HepG2 (cell line): ENCODE measurements around the gene DCAF8L1. TPM values are rescaled to one million over a fixed set of nuclear protein-coding genes. Genes with fewer than 3 reads are reported as not detected.

Source experiments
- ATAC-seq: fragments of 200-7000 bp; cut with Tn5 transposase; 3 replicates; pipeline ENCODE4 v1.9.1; 2020; ENCODE audit warnings: mild to moderate bottlenecking, moderate library complexity
- BruUV-seq: library from RNA; stranded (reverse); fragments of 400-500 nt; replicated peaks from 2 replicates; lab custom pipeline; 2021; lab: Mats Ljungman, UMichigan
- CTCF ChIA-PET: fragments of 300-600 bp; formaldehyde crosslinking; extraction: SDS; loops from one replicate; lab custom pipeline; 2021; ENCODE audit warnings: low total read pairs, inconsistent platforms, low intra/inter-chr PET ratio; lab: Yijun Ruan, JAX
- POLR2A ChIA-PET: fragments of 350-600 bp; sonication (Branson Sonifier 250); formaldehyde crosslinking; loops from one replicate; lab custom pipeline; 2020; ENCODE audit warnings: antibody characterized with exemption, inconsistent platforms; lab: Yijun Ruan, JAX
- DNase-seq: peaks from one replicate; pipeline ENCODE4 v3.0.0-alpha.2; 2015; ENCODE audit warnings: low spot score
- FAIRE-seq: peaks from 3 replicates; lab custom pipeline; 2011; peaks lifted over from hg19 to GRCh38; lab: Jason Lieb, UNC
- H2AFZ ChIP-seq: one replicate; pipeline ENCODE4 v1.6.1; 2011; ENCODE audit warnings: low read length, inconsistent platforms
- H3K27ac ChIP-seq: fragments of 300-600 bp; 3 replicates; pipeline ENCODE4 v1.8.0; 2011; ENCODE audit warnings: mixed run types, mild to moderate bottlenecking, mixed read lengths, low read length, inconsistent platforms; ENCODE audit not compliant: insufficient read depth; ENCODE audit errors: extremely low read length
- H3K27me3 ChIP-seq, 2 experiments: fragments of 200-600 bp in 1 of 2; 2 replicates in 1 of 2; 3 replicates in 1 of 2; pipeline versions ENCODE4 v1.6.0 to v1.8.0; 2011; ENCODE audit warnings: low read length in 2 of 2, mild to moderate bottlenecking in 2 of 2, moderate library complexity in 2 of 2, inconsistent platforms in 1 of 2; ENCODE audit not compliant: insufficient read depth in 2 of 2, control insufficient read depth in 1 of 2
- H3K36me3 ChIP-seq, 2 experiments: fragments of 200-600 bp in 1 of 2; replicated peaks in 1 of 2; 2 replicates in 1 of 2; 3 replicates in 1 of 2; pipeline versions ENCODE4 v1.5.1 to v1.8.0; 2011; ENCODE audit warnings: low read length in 2 of 2, inconsistent platforms in 1 of 2; ENCODE audit not compliant: insufficient read depth in 2 of 2, control insufficient read depth in 1 of 2
- H3K4me1 ChIP-seq: 2 replicates; pipeline ENCODE4 v1.5.1; 2012; ENCODE audit warnings: low read length, inconsistent platforms; ENCODE audit not compliant: insufficient read depth
- H3K4me2 ChIP-seq: 2 replicates; pipeline ENCODE4 v1.6.0; 2011; ENCODE audit warnings: low read depth, low read length, inconsistent platforms
- H3K4me3 ChIP-seq, 3 experiments: fragments of 200-600 bp in 1 of 3; sonication (generic), shearing (Covaris generic) in 1 of 3; replicated peaks in 1 of 3; 2 replicates each; pipeline ENCODE4 v1.5.1; 2011 to 2016; ENCODE audit warnings: low read length in 3 of 3, inconsistent platforms in 2 of 3, low read depth in 2 of 3, mild to moderate bottlenecking in 2 of 3, control low read depth in 1 of 3, mixed read lengths in 1 of 3; ENCODE audit not compliant: insufficient read depth in 1 of 3
- H3K79me2 ChIP-seq: one replicate; pipeline ENCODE4 v1.6.1; 2011; ENCODE audit warnings: low read length, inconsistent platforms; ENCODE audit not compliant: insufficient read depth
- H3K9ac ChIP-seq: 2 replicates; pipeline ENCODE4 v1.6.0; 2011; ENCODE audit warnings: mild to moderate bottlenecking, low read depth, low read length, inconsistent platforms; ENCODE audit not compliant: insufficient read depth
- H3K9me3 ChIP-seq: 2 replicates; pipeline ENCODE4 v1.5.1; 2012; ENCODE audit warnings: mild to moderate bottlenecking, low read length
- H4K20me1 ChIP-seq: 2 replicates; pipeline ENCODE4 v1.6.0; 2011; ENCODE audit warnings: inconsistent platforms, mild to moderate bottlenecking, low read length, moderate library complexity; ENCODE audit not compliant: insufficient read depth
- ARID2 ChIP-seq: sonication (generic); formaldehyde crosslinking; IDR thresholded peaks from 2 replicates; pipeline ENCODE4 v1.8.1; 2022; ENCODE audit warnings: mild to moderate bottlenecking, missing genetic modification reagents, borderline replicate concordance
- ARID4A ChIP-seq: sonication (generic); formaldehyde crosslinking; IDR thresholded peaks from 2 replicates; pipeline ENCODE4 v1.5.0; 2020; ENCODE audit warnings: mild to moderate bottlenecking, missing genetic modification reagents, borderline replicate concordance
- ARNT2 ChIP-seq: sonication (generic); formaldehyde crosslinking; IDR thresholded peaks from 2 replicates; pipeline ENCODE4 v1.8.0; 2022; ENCODE audit warnings: mild to moderate bottlenecking, low read depth, missing genetic modification reagents, moderate library complexity
- ARNTL ChIP-seq: sonication (generic); formaldehyde crosslinking; IDR thresholded peaks from 2 replicates; pipeline ENCODE4 v1.4.0; 2020; ENCODE audit warnings: mild to moderate bottlenecking, missing genetic modification reagents
- BCL3 ChIP-seq: sonication (generic); formaldehyde crosslinking; IDR thresholded peaks from 2 replicates; pipeline ENCODE4 v1.5.1; 2020; ENCODE audit warnings: mild to moderate bottlenecking, missing genetic modification reagents, moderate library complexity
- DNMT3B ChIP-seq: conservative IDR thresholded peaks from 2 replicates; pipeline ENCODE4 v1.6.1; 2016; ENCODE audit warnings: missing biosample characterization, control low read depth
- DPF2 ChIP-seq: sonication (generic); formaldehyde crosslinking; IDR thresholded peaks from 2 replicates; pipeline ENCODE4 v1.4.0; 2020; ENCODE audit warnings: mild to moderate bottlenecking, low read depth, missing genetic modification reagents, borderline replicate concordance
- FOXK1 ChIP-seq: sonication (generic); formaldehyde crosslinking; IDR thresholded peaks from 2 replicates; pipeline ENCODE4 v1.4.0; 2020; ENCODE audit warnings: low read depth, missing genetic modification reagents, borderline replicate concordance
- GLMP ChIP-seq: sonication (generic); formaldehyde crosslinking; IDR thresholded peaks from 2 replicates; pipeline ENCODE4 v1.9.0; 2021; ENCODE audit warnings: missing genetic modification reagents, mild to moderate bottlenecking, borderline replicate concordance
- HMG20A ChIP-seq: IDR thresholded peaks from 2 replicates; pipeline ENCODE4 v1.6.1; 2016; ENCODE audit warnings: borderline replicate concordance
- MAFF ChIP-seq: IDR thresholded peaks from 2 replicates; pipeline ENCODE4 v1.6.1; 2011; ENCODE audit warnings: low read depth, low read length, improper control_type of control experiment
- SETDB1 ChIP-seq: sonication (generic); formaldehyde crosslinking; IDR thresholded peaks from 2 replicates; pipeline ENCODE4 v1.5.1; 2020; ENCODE audit warnings: missing genetic modification reagents, mild to moderate bottlenecking, borderline replicate concordance
- TFDP2 ChIP-seq: sonication (generic); formaldehyde crosslinking; IDR thresholded peaks from 2 replicates; pipeline ENCODE4 v1.4.0; 2020; ENCODE audit warnings: missing genetic modification reagents
- TRIM24 ChIP-seq: sonication (generic); formaldehyde crosslinking; IDR thresholded peaks from 2 replicates; pipeline ENCODE4 v1.8.0; 2022; ENCODE audit warnings: mild to moderate bottlenecking, missing genetic modification reagents
- ZKSCAN1 ChIP-seq: fragments of 150-350 bp; IDR thresholded peaks from 2 replicates; pipeline ENCODE4 v1.6.1; 2014; ENCODE audit warnings: low read length
- ZNF747 ChIP-seq: sonication (generic); formaldehyde crosslinking; IDR thresholded peaks from 2 replicates; pipeline ENCODE4 v1.8.1; 2023; ENCODE audit warnings: missing genetic modification reagents, mild to moderate bottlenecking, borderline replicate concordance
- ZNF749 ChIP-seq: sonication (generic); formaldehyde crosslinking; IDR thresholded peaks from 2 replicates; pipeline ENCODE4 v1.8.0; 2022; ENCODE audit warnings: mild to moderate bottlenecking, missing genetic modification reagents, moderate library complexity, borderline replicate concordance
- WGBS: methylation state at CpG from one replicate; pipeline ENCODE4 v1.1.6; 2017; ENCODE audit warnings: low lambda C conversion rate; 5-methylcytosine and 5-hydroxymethylcytosine counted together
- in situ Hi-C: cut with HindIII; loops from 2 replicates; pipeline ENCODE4 v1.10.0; 2017; ENCODE audit warnings: low pct_unique_long_range_greater_than_20kb; ENCODE audit not compliant: extremely low pct_ligation_motif_present
- intact Hi-C: fragments of 100-400 bp; cut with micrococcal nuclease; formaldehyde crosslinking; loops from one replicate; pipeline ENCODE4 v1.10.0; 2022; ENCODE audit not compliant: unreplicated experiment
- polyA plus RNA-seq, 8 experiments: library from polyadenylated mRNA; depleted of rRNA in 3 of 8; stranded (reverse) in 7 of 8; unstranded in 1 of 8; fragments of >200 nt; fragmentation: Illumina TruSeq in 4 of 8; extraction: Trizol in 4 of 8; gene quantifications; 2 replicates each; pipeline versions ENCODE4 v1.2.1 to v1.2.3, GENCODE V29; 2011 to 2016; ENCODE audit warnings: low read depth in 4 of 8, missing spikeins in 1 of 8, mixed read lengths in 1 of 8; ENCODE audit not compliant: insufficient read depth in 1 of 8
- total RNA-seq, 5 experiments: library from RNA; depleted of rRNA; stranded (reverse); fragments of >200 nt; fragmentation: Illumina TruSeq; extraction: Trizol; gene quantifications; 2 replicates each; pipeline ENCODE4 v1.2.3, GENCODE V29; 2016; ENCODE audit warnings: low read depth in 1 of 5

The DCAF8L1 gene
- total and polyA plus RNA-seq, 2 of the 13 experiments (the other 11 are each of a cell fraction or from before 2014, with no cell fraction given): not detected

- no peak for TF ChIP-seq GLMP
- TF ChIP-seq DPF2 (CRISPR knock-in tag): no peak
- TF ChIP-seq MAFF: no peak
- no peak for TF ChIP-seq TFDP2 (CRISPR knock-in tag)
- TF ChIP-seq, all 625 proteins: peak for 0
These were observed 12.4 kb downstream of the DCAF8L1 start (continued) for GRCh38 chrX:27968878-27969277.

GRCh38 chrX:27968352-27968751 lies 12.9 kb downstream of the DCAF8L1 start:
- no peak overlapping the region for H2AFZ ChIP-seq
- intact Hi-C loops: no loop called here
- ChIA-PET POLR2A (no interaction called here), CTCF (no interaction called here)
- H3K27me3 ChIP-seq: no peaks in the 10 kb centered on the region
- H3K4me2 ChIP-seq: no peak overlapping the region
- FAIRE-seq: no peak
- no peak overlapping the region for H3K9ac ChIP-seq
- BruUV-seq: no TSS peak
- no peak overlapping the region for H3K27ac ChIP-seq
- H3K4me3 ChIP-seq: no peak overlapping the region
- H3K4me1 ChIP-seq: no peaks in the 10 kb centered on the region
- no peaks in the 10 kb centered on the region for H3K36me3 ChIP-seq
- H3K79me2 ChIP-seq: no peaks in the 10 kb centered on the region
- no peaks in the 10 kb centered on the region for H3K9me3 ChIP-seq
- 40% methylated on average over 2 of the region's 2 CpGs for WGBS
- in situ Hi-C loops: no loop called here
- no peak for DNase-seq
- no peaks in the 10 kb centered on the region for H4K20me1 ChIP-seq
- ATAC-seq: no peak
- TF ChIP-seq BCL3 (CRISPR knock-in tag) (no peak), ZKSCAN1 (no peak), ARID2 (CRISPR knock-in tag) (no peak), ZNF749 (CRISPR knock-in tag) (no peak), ARNT2 (CRISPR knock-in tag) (no peak), ZNF747 (CRISPR knock-in tag) (no peak), DNMT3B (CRISPR knock-in tag) (no peak), SETDB1 (CRISPR knock-in tag) (no peak), FOXK1 (no peak), HMG20A (CRISPR knock-in tag) (no peak), ARNTL (CRISPR knock-in tag) (no peak), ARID4A (CRISPR knock-in tag) (no peak), TRIM24 (no peak)
